Endothelial cell of umbilical vein (primary cell): Measurements from ENCODE around the gene UTS2B. TPM values are rescaled to one million over a fixed set of nuclear protein-coding genes. Genes with fewer than 3 reads are reported as not detected.

Source experiments
- BruUV-seq: library from RNA; stranded (reverse); fragments of 400-500 nt; replicated peaks from 2 replicates; lab custom pipeline; 2021; lab: Mats Ljungman, UMichigan
- CTCF ChIA-PET: fragments of 300-600, 350-600 bp; sonication (Branson Sonifier 250); formaldehyde crosslinking; loops from one replicate; lab custom pipeline; 2021; ENCODE audit warnings: antibody characterized with exemption, inconsistent platforms; lab: Charles Lee
- POLR2A ChIA-PET: fragments of 300-600, 350-600 bp; sonication (Branson Sonifier 250); formaldehyde crosslinking; loops from one replicate; lab custom pipeline; 2021; ENCODE audit warnings: antibody characterized with exemption, inconsistent platforms; lab: Charles Lee
- DNase-seq: peaks from one replicate; pipeline ENCODE4 v3.0.0-alpha.2; 2011; ENCODE audit warnings: low read depth, low spot score
- FAIRE-seq: peaks from 2 replicates; lab custom pipeline; 2011; peaks lifted over from hg19 to GRCh38; lab: Jason Lieb, UNC
- H2AFZ ChIP-seq: 2 replicates; pipeline ENCODE4 v1.6.0; 2012; ENCODE audit warnings: low read depth, low read length, control low read depth, inconsistent platforms
- H3K27ac ChIP-seq: 2 replicates; pipeline ENCODE4 v1.5.1; 2011; ENCODE audit warnings: low read depth, mild to moderate bottlenecking, control low read depth, low read length, moderate library complexity; ENCODE audit not compliant: insufficient read depth
- H3K27me3 ChIP-seq, 2 experiments: 2 replicates each; pipeline versions ENCODE4 v1.6.0 to v1.6.1; 2011; ENCODE audit warnings: low read length in 2 of 2, mixed read lengths in 1 of 2; ENCODE audit not compliant: control insufficient read depth in 2 of 2, insufficient read depth in 2 of 2
- H3K36me3 ChIP-seq, 2 experiments: 2 replicates in 1 of 2; 3 replicates in 1 of 2; pipeline ENCODE4 v1.5.1; 2011; ENCODE audit warnings: low read length in 2 of 2, mild to moderate bottlenecking in 1 of 2, moderate library complexity in 1 of 2; ENCODE audit not compliant: control insufficient read depth in 2 of 2, insufficient read depth in 2 of 2; ENCODE audit errors: extremely low read depth in 1 of 2
- H3K4me1 ChIP-seq: 3 replicates; pipeline ENCODE4 v1.5.1; 2011; ENCODE audit warnings: mild to moderate bottlenecking, low read length; ENCODE audit not compliant: control insufficient read depth, insufficient read depth; ENCODE audit errors: extremely low read depth
- H3K4me2 ChIP-seq: 2 replicates; pipeline ENCODE4 v1.6.1; 2011; ENCODE audit warnings: low read length, control low read depth, mixed read lengths; ENCODE audit not compliant: insufficient read depth
- H3K4me3 ChIP-seq, 3 experiments: fragments of 200-600 bp in 1 of 3; sonication (generic), shearing (Covaris generic) in 1 of 3; replicated peaks in 1 of 3; 2 replicates each; pipeline ENCODE4 v1.5.1; 2011 to 2016; ENCODE audit warnings: control low read depth in 3 of 3, low read length in 3 of 3, mild to moderate bottlenecking in 2 of 3, inconsistent platforms in 1 of 3, low read depth in 1 of 3, moderate library complexity in 1 of 3; ENCODE audit not compliant: insufficient read depth in 1 of 3
- H3K79me2 ChIP-seq: 2 replicates; pipeline ENCODE4 v1.6.0; 2012; ENCODE audit warnings: low read length, inconsistent platforms; ENCODE audit not compliant: control insufficient read depth, insufficient read depth
- H3K9ac ChIP-seq: replicated peaks from 2 replicates; pipeline ENCODE3; 2011; ENCODE audit warnings: low read length, control low read depth; ENCODE audit not compliant: insufficient read depth; ENCODE audit errors: extremely low read depth
- H3K9me1 ChIP-seq: replicated peaks from 3 replicates; pipeline ENCODE4 v1.6.0; 2011; ENCODE audit warnings: mild to moderate bottlenecking, low read length; ENCODE audit not compliant: control insufficient read depth, insufficient read depth; ENCODE audit errors: extremely low read depth
- H3K9me3 ChIP-seq: replicated peaks from 2 replicates; pipeline ENCODE4 v1.5.1; 2012; ENCODE audit warnings: low read length, inconsistent platforms; ENCODE audit not compliant: control insufficient read depth, insufficient read depth
- H4K20me1 ChIP-seq: replicated peaks from 2 replicates; pipeline ENCODE3; 2011; ENCODE audit warnings: mild to moderate bottlenecking, low read length; ENCODE audit not compliant: control insufficient read depth, insufficient read depth; ENCODE audit errors: extremely low read depth
- CTCF ChIP-seq, 2 donors: IDR thresholded peaks; 1 replicate in 1 of 2; 2 replicates in 1 of 2; pipeline ENCODE4 v1.5.1; 2011; ENCODE audit warnings: low read length in 2 of 2, mild to moderate bottlenecking in 2 of 2, moderate library complexity in 2 of 2, control low read depth in 1 of 2, inconsistent platforms in 1 of 2, low read depth in 1 of 2; ENCODE audit not compliant: insufficient read depth in 1 of 2; ENCODE audit errors: extremely low read depth in 1 of 2
- EZH2 ChIP-seq: IDR thresholded peaks from 2 replicates; pipeline ENCODE4 v1.6.1; 2012; ENCODE audit warnings: borderline replicate concordance, low read depth, mild to moderate bottlenecking, moderate library complexity, low read length, inconsistent platforms; ENCODE audit not compliant: severe bottlenecking
- FOS ChIP-seq: IDR thresholded peaks from 2 replicates; pipeline ENCODE4 v1.6.1; 2011; ENCODE audit warnings: mild to moderate bottlenecking, low read length, moderate library complexity, borderline replicate concordance; ENCODE audit not compliant: insufficient read depth
- GATA2 ChIP-seq: IDR thresholded peaks from 2 replicates; pipeline ENCODE4 v1.7.0; 2011; ENCODE audit warnings: low read depth, mild to moderate bottlenecking, moderate library complexity, mixed read lengths, low read length; ENCODE audit not compliant: insufficient read length, insufficient read depth
- JUN ChIP-seq: IDR thresholded peaks from 2 replicates; pipeline ENCODE4 v1.6.1; 2011; ENCODE audit warnings: borderline replicate concordance, low read depth; ENCODE audit not compliant: insufficient read length, insufficient read depth
- MAX ChIP-seq: IDR thresholded peaks from 2 replicates; pipeline ENCODE4 v1.6.1; 2011; ENCODE audit not compliant: insufficient read depth, insufficient read length
- MYC ChIP-seq: IDR thresholded peaks from one replicate; pipeline ENCODE4 v1.6.1; 2011; ENCODE audit warnings: mild to moderate bottlenecking, low read depth, low read length
- POLR2A ChIP-seq: IDR thresholded peaks from 2 replicates; pipeline ENCODE4 v1.6.1; 2012; ENCODE audit warnings: low read depth, mild to moderate bottlenecking, control low read depth, low read length
- POLR2AphosphoS5 ChIP-seq: IDR thresholded peaks from 2 replicates; pipeline ENCODE4 v1.6.1; 2012; ENCODE audit warnings: low read depth, mild to moderate bottlenecking, control low read depth, low read length, moderate library complexity; ENCODE audit not compliant: insufficient read depth
- dilution Hi-C: fragments of 300-500 bp; cut with MboI; formaldehyde crosslinking; loops from one replicate; pipeline ENCODE4 v1.15.0; 2019; ENCODE audit warnings: low sequenced_read_pairs; ENCODE audit not compliant: extremely low pct_ligation_motif_present
- intact Hi-C: fragments of 100-400 bp; cut with micrococcal nuclease; formaldehyde crosslinking; loops from one replicate; pipeline ENCODE4 v1.10.0; 2022
- polyA plus RNA-seq, 4 experiments: library from polyadenylated mRNA; depleted of rRNA in 3 of 4; stranded (reverse) in 3 of 4; unstranded in 1 of 4; fragments of >200 nt; gene quantifications; 2 replicates each; pipeline versions ENCODE4 v1.2.1 to v1.2.3, GENCODE V29; 2011 to 2012; ENCODE audit warnings: missing spikeins in 1 of 4
- total RNA-seq: library from RNA; stranded (reverse); gene quantifications from 2 replicates; pipeline ENCODE4 v1.2.3, GENCODE V29; 2021

The UTS2B gene
- total and polyA plus RNA-seq, 2 donors (not counting 3 experiments of a cell fraction or from before 2014, with no cell fraction given), result 0.21 to 1.1 TPM

- no peaks in the 10 kb centered on the region for H3K27me3 ChIP-seq
- no peak overlapping the region for H3K4me3 ChIP-seq
- no peaks in the 10 kb centered on the region for H3K36me3 ChIP-seq
- no peaks in the 10 kb centered on the region for H3K9me3 ChIP-seq
- H2AFZ ChIP-seq, result no peak overlapping the region
- H3K9me1 ChIP-seq, result no peaks in the 10 kb centered on the region
- POLR2A ChIA-PET, result no interaction called here
- dilution Hi-C loops (no loop called here), intact Hi-C loops (no loop called here)
- no peaks in the 10 kb centered on the region for H3K79me2 ChIP-seq
- no peak overlapping the region for H3K9ac ChIP-seq
- no TSS peak for BruUV-seq
- DNase-seq (no peak), FAIRE-seq (no peak)
- no peak overlapping the region for H3K4me2 ChIP-seq
- CTCF ChIA-PET, result interaction anchor here (1.1 kb wide), 1 partner anchor 125 kb away, joined by 3 read pairs; no protein-coding TSS in a partner anchor
- H4K20me1 ChIP-seq, result no peaks in the 10 kb centered on the region
- TF ChIP-seq POLR2A (no peak), MYC (no peak), GATA2 (no peak), POLR2AphosphoS5 (no peak), FOS (no peak), EZH2 (no peak)
- H3K4me1 ChIP-seq, result no peaks in the 10 kb centered on the region
- no peak overlapping the region for H3K27ac ChIP-seq
These were observed 69.1 kb downstream of the UTS2B start for GRCh38 chr3:191261304-191261638.

GRCh38 chr3:191260431-191261303 is 69.7 kb downstream of the UTS2B start:
- Histone ChIP-seq H3K9ac (no peak overlapping the region), H3K79me2 (no peaks in the 10 kb centered on the region), H3K36me3 (no peaks in the 10 kb centered on the region), H3K27me3 (no peaks in the 10 kb centered on the region), H2AFZ (no peak overlapping the region), H3K4me1 (no peaks in the 10 kb centered on the region), H3K9me1 (no peaks in the 10 kb centered on the region), H3K4me3 (no peak overlapping the region), H3K27ac (no peak overlapping the region), H3K9me3 (no peaks in the 10 kb centered on the region), H3K4me2 (no peak overlapping the region), H4K20me1 (no peaks in the 10 kb centered on the region)
- FAIRE-seq (no peak), DNase-seq (no peak)
- TF ChIP-seq CTCF (IDR thresholded peaks at IDR 0.05; ENCODE audit: extremely low read depth in 1 of 2, insufficient read depth in 1 of 2, low read depth in 1 of 2, low read length in 2 of 2) (no peak), EZH2 (no peak), MAX (no peak), POLR2AphosphoS5 (no peak), JUN (no peak), GATA2 (no peak), MYC (no peak), FOS (no peak), POLR2A (no peak)
- intact Hi-C loops (no loop called here), dilution Hi-C loops (no loop called here)
- CTCF ChIA-PET, result interaction anchor here (1.1 kb wide), 1 partner anchor 124 kb away, joined by 3 read pairs; no protein-coding TSS in a partner anchor
- POLR2A ChIA-PET, result no interaction called here
- no TSS peak for BruUV-seq
